MM.1S (cell line): Measurements from ENCODE around the gene GPER1.

ENCODE experiments used
- EZH2 ChIP-seq: fragments of 300-600 bp; sonication (generic); optimal IDR thresholded peaks from 2 replicates; pipeline ENCODE3; 2017; ENCODE audit warnings: low read depth, mild to moderate bottlenecking, antibody characterized with exemption, low read length, mixed read lengths
- EZH2phosphoT487 ChIP-seq: fragments of 300-600 bp; sonication (generic); IDR thresholded peaks from 2 replicates; pipeline ENCODE4 v1.6.1; 2018; ENCODE audit warnings: antibody characterized with exemption, low read length
- TF ChIP-seq, protein P1 (sequence below): fragments of 300-600 bp; sonication (generic); IDR thresholded peaks from 2 replicates; pipeline ENCODE4 v1.5.1; 2016; ENCODE audit warnings: antibody characterized with exemption, low read length, mixed read lengths

DNA sequence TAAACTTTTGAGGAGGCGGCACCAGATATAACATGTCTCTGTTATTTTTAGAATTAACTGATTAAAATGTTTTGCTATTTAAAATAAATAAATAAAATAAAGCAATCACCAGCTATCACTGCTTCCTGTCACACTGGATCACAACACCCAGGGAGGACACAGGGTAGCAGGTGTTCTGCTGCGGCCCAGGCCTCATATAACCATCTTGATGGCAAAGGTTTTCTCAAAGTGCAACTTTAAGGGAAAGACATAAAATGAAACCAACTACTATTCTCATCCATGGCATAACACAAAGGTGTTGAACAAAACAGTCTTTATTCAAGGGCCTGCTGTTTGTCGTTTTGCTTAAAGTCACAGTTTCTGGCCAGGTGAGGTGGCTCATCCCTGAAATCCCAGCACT, 23.2 kb downstream of the GPER1 start:
- TF ChIP-seq, protein P1, sequence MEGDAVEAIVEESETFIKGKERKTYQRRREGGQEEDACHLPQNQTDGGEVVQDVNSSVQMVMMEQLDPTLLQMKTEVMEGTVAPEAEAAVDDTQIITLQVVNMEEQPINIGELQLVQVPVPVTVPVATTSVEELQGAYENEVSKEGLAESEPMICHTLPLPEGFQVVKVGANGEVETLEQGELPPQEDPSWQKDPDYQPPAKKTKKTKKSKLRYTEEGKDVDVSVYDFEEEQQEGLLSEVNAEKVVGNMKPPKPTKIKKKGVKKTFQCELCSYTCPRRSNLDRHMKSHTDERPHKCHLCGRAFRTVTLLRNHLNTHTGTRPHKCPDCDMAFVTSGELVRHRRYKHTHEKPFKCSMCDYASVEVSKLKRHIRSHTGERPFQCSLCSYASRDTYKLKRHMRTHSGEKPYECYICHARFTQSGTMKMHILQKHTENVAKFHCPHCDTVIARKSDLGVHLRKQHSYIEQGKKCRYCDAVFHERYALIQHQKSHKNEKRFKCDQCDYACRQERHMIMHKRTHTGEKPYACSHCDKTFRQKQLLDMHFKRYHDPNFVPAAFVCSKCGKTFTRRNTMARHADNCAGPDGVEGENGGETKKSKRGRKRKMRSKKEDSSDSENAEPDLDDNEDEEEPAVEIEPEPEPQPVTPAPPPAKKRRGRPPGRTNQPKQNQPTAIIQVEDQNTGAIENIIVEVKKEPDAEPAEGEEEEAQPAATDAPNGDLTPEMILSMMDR, result no peak
- no peak for TF ChIP-seq EZH2
- no peak for TF ChIP-seq EZH2phosphoT487
